ENCODE measurements around the gene ZBTB20.

- TF ChIP-seq CTCF (IDR thresholded peaks at IDR 0.05) (no peak), POLR2A (IDR thresholded peaks at IDR 0.05) (no peak), POLR2AphosphoS5 (IDR thresholded peaks at IDR 0.05) (no peak)
Measured at GRCh38 chr3:114718071-114718897, 428.8 kb downstream of the ZBTB20 start.

Data from stomach (tissue), 4 donors.